MCF 10A (cell line): ENCODE results near the gene EVA1A. TPM values are rescaled to one million over a fixed set of nuclear protein-coding genes. Genes with fewer than 3 reads are reported as not detected.

Source experiments
- BruUV-seq: library from RNA; stranded (reverse); fragments of 400-500 nt; replicated peaks from 2 replicates; lab custom pipeline; 2021; lab: Mats Ljungman, UMichigan
- CTCF ChIA-PET: fragments of 300-600 bp; sonication (Branson Sonifier 250); formaldehyde crosslinking; extraction: SDS; loops from one replicate; lab custom pipeline; 2021; ENCODE audit warnings: antibody characterized with exemption, inconsistent platforms; lab: Yijun Ruan, JAX
- POLR2A ChIA-PET: fragments of 300-600, 350-650 bp; sonication (Branson Sonifier 250); formaldehyde crosslinking; extraction: SDS; loops from one replicate; lab custom pipeline; 2020; ENCODE audit warnings: antibody characterized with exemption, inconsistent platforms; lab: Yijun Ruan, JAX
- DNase-seq: peaks from one replicate; pipeline ENCODE4 v3.0.0-alpha.2; 2018; ENCODE audit not compliant: unreplicated experiment
- H3K27ac Mint-ChIP-seq: one replicate; pipeline ENCODE4 v1.8.0; 2022; ENCODE audit warnings: mild to moderate bottlenecking, low read depth, mixed read lengths; ENCODE audit not compliant: unreplicated experiment
- H3K27me3 Mint-ChIP-seq: one replicate; pipeline ENCODE4 v1.8.0; 2022; ENCODE audit warnings: mixed read lengths; ENCODE audit not compliant: insufficient read depth, unreplicated experiment
- H3K36me3 Mint-ChIP-seq: one replicate; pipeline ENCODE4 v1.8.0; 2022; ENCODE audit warnings: mild to moderate bottlenecking, moderate library complexity, mixed read lengths; ENCODE audit not compliant: insufficient read depth, unreplicated experiment
- H3K4me1 Mint-ChIP-seq: one replicate; pipeline ENCODE4 v1.8.0; 2022; ENCODE audit warnings: mixed read lengths; ENCODE audit not compliant: insufficient read depth, unreplicated experiment
- H3K4me3 Mint-ChIP-seq: one replicate; pipeline ENCODE4 v1.8.0; 2022; ENCODE audit warnings: mild to moderate bottlenecking, moderate library complexity, mixed read lengths; ENCODE audit not compliant: unreplicated experiment
- H3K9me3 Mint-ChIP-seq: one replicate; pipeline ENCODE4 v1.8.0; 2022; ENCODE audit warnings: mixed read lengths; ENCODE audit not compliant: unreplicated experiment
- CTCF ChIP-seq: fragments of 200-600 bp; IDR thresholded peaks from one replicate; pipeline ENCODE4 v1.8.0; 2022; ENCODE audit warnings: antibody characterized with exemption, mild to moderate bottlenecking; ENCODE audit not compliant: unreplicated experiment
- intact Hi-C: fragments of 100-400 bp; cut with micrococcal nuclease; formaldehyde crosslinking; loops from 2 replicates; pipeline ENCODE4 v1.14.1; 2022
- total RNA-seq: library from RNA; stranded (reverse); gene quantifications from 2 replicates; pipeline ENCODE4 v1.2.3, GENCODE V29; 2022

Gene EVA1A
- total RNA-seq, 1 experiment from 2014 or later, result 14.4 TPM

DNA sequence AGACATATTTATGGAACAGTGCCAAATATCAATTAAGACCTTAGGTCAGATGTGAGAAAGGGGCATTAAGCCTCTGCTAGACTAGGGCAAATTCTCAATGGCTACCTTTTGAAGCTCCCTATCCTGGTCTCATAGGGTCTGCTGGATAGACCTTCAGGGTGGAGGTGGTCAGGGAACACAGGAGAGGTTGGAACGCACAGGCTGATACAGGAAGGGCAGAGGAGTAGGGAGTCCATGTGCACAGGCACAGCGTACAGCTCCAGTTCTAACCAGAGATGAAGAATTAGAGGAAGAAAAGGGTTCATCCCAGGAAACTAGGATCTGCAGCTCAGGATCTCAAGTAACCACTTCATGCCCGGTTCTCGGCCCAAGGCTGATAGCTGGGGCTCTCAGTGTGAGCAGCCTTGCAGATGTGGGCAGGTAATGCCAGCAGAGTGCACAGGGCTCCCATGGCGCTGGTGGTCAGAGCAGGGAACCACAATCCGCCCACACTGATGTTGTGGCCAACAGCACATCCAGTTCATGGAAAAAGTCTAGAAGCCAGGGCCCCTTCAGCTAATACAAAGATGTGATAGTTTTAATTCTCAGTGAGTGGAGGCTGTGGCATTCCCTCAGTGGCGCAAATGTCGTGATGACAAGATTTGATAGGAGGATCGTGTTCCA, 3.4 kb upstream of the EVA1A start:
- BruUV-seq, result no TSS peak
- CTCF ChIA-PET, result interaction anchor here (0.9 to 15.3 kb wide), 8 partner anchors 9 to 99 kb away, joined by 3 to 159 read pairs (median 5); no protein-coding TSS in a partner anchor
- intact Hi-C loops, result no loop called here
- no peaks in the 10 kb centered on the region for H3K36me3 Mint-ChIP-seq
- POLR2A ChIA-PET, result interaction anchor here (4.4 kb wide), 1 partner anchor 9 kb away, joined by 33 read pairs; no protein-coding TSS in a partner anchor
- H3K27ac Mint-ChIP-seq, result no peak overlapping the region
- no peak overlapping the region for H3K4me3 Mint-ChIP-seq
- no peak for DNase-seq
- no peak for TF ChIP-seq CTCF
- no peaks in the 10 kb centered on the region for H3K27me3 Mint-ChIP-seq
- H3K9me3 Mint-ChIP-seq, result no peaks in the 10 kb centered on the region
- peaks cover 27% of the 10 kb centered on the region for H3K4me1 Mint-ChIP-seq

GRCh38 chr2:75563591-75563990, 2.9 kb upstream of the EVA1A start:
- intact Hi-C loops, result no loop called here
- Mint-ChIP-seq H3K36me3 (no peaks in the 10 kb centered on the region), H3K27ac (no peak overlapping the region), H3K27me3 (no peaks in the 10 kb centered on the region), H3K4me1 (peaks cover 28% of the 10 kb centered on the region), H3K4me3 (no peak overlapping the region), H3K9me3 (no peaks in the 10 kb centered on the region)
- TF ChIP-seq CTCF, result no peak
- CTCF ChIA-PET, result interaction anchor here (0.9 to 15.3 kb wide), 7 partner anchors 8 to 98 kb away, joined by 3 to 159 read pairs (median 6); no protein-coding TSS in a partner anchor
- no TSS peak for BruUV-seq
- no peak for DNase-seq
- POLR2A ChIA-PET, result interaction anchor here (4.4 kb wide), 1 partner anchor 9 kb away, joined by 33 read pairs; no protein-coding TSS in a partner anchor

- H3K4me1 Mint-ChIP-seq, result peaks cover 28% of the 10 kb centered on the region
- no peaks in the 10 kb centered on the region for H3K27me3 Mint-ChIP-seq
- no peaks in the 10 kb centered on the region for H3K9me3 Mint-ChIP-seq
- no peak overlapping the region for H3K27ac Mint-ChIP-seq
- CTCF ChIA-PET, result interaction anchor here (0.9 to 5.3 kb wide), 8 partner anchors 11 to 97 kb away, joined by 3 to 60 read pairs (median 22); no protein-coding TSS in a partner anchor
- intact Hi-C loops, result no loop called here
- no peak for TF ChIP-seq CTCF
- BruUV-seq, result no TSS peak
- POLR2A ChIA-PET, result interaction anchor here (1.4 to 4.4 kb wide), 7 partner anchors 10 to 46 kb away, joined by 4 to 38 read pairs (median 14); no protein-coding TSS in a partner anchor
- DNase-seq, result no peak
- H3K4me3 Mint-ChIP-seq, result no peak overlapping the region
- peaks cover 6% of the 10 kb centered on the region for H3K36me3 Mint-ChIP-seq
Measured at GRCh38 chr2:75562513-75562864, 1.8 kb upstream of the EVA1A start.
